SK-N-SH (cell line): ENCODE data around the gene RPAP2. TPM values are rescaled to one million over a fixed set of nuclear protein-coding genes. Genes with fewer than 3 reads are reported as not detected.

Experiments used
- CTCF ChIA-PET: fragments of 300-600, 350-600 bp; formaldehyde crosslinking; extraction: SDS; loops from one replicate; lab custom pipeline; 2021; lab: Yijun Ruan, JAX
- POLR2A ChIA-PET: fragments of 350-600 bp; sonication (Branson Sonifier 250); formaldehyde crosslinking; extraction: SDS; loops from one replicate; lab custom pipeline; 2020; ENCODE audit warnings: antibody characterized with exemption, inconsistent platforms; lab: Yijun Ruan, JAX
- DNase-seq: peaks from one replicate; pipeline ENCODE4 v3.0.0; 2012
- H2AFZ ChIP-seq: fragments of 200-600 bp; sonication (generic); 2 replicates; pipeline ENCODE4 v1.8.1; 2016; ENCODE audit warnings: antibody characterized with exemption, mild to moderate bottlenecking, low read depth
- H3F3A ChIP-seq: fragments of 200-600 bp; sonication (generic); replicated peaks from 2 replicates; pipeline ENCODE3; 2016; ENCODE audit warnings: antibody characterized with exemption, mild to moderate bottlenecking; ENCODE audit not compliant: insufficient read depth
- H3K27ac ChIP-seq, 2 experiments: fragments of 200-500 bp in 1 of 2; fragments of 200-600 bp in 1 of 2; sonication (Bioruptor generic) in 1 of 2; sonication (generic), shearing (Covaris generic) in 1 of 2; 2 replicates each; pipeline versions ENCODE4 v1.5.1 to v1.6.1; 2014 to 2016; ENCODE audit warnings: low read depth in 2 of 2, inconsistent platforms in 1 of 2, low read length in 1 of 2, mild to moderate bottlenecking in 1 of 2, mixed read lengths in 1 of 2
- H3K27me3 ChIP-seq: fragments of 200-600 bp; sonication (generic), shearing (Covaris generic); 2 replicates; pipeline ENCODE4 v1.6.1; 2016; ENCODE audit warnings: mixed run types; ENCODE audit not compliant: insufficient read depth
- H3K36me3 ChIP-seq, 2 experiments: fragments of 200-500 bp in 1 of 2; fragments of 200-600 bp in 1 of 2; sonication (Bioruptor generic) in 1 of 2; sonication (generic) in 1 of 2; replicated peaks in 1 of 2; 2 replicates each; pipeline versions ENCODE3 to v1.5.1; 2014 to 2016; ENCODE audit warnings: low read length in 1 of 2, mild to moderate bottlenecking in 1 of 2; ENCODE audit not compliant: insufficient read depth in 2 of 2, control insufficient read depth in 1 of 2
- H3K4me1 ChIP-seq, 2 experiments: fragments of 200-500 bp in 1 of 2; fragments of 200-600 bp in 1 of 2; sonication (Bioruptor generic) in 1 of 2; sonication (generic), shearing (Covaris generic) in 1 of 2; 2 replicates each; pipeline versions ENCODE4 v1.5.1 to v1.6.1; 2014 to 2016; ENCODE audit warnings: low read depth in 1 of 2, low read length in 1 of 2, mixed run types in 1 of 2; ENCODE audit not compliant: insufficient read depth in 2 of 2, control insufficient read depth in 1 of 2
- H3K4me2 ChIP-seq: fragments of 200-600 bp; sonication (generic), shearing (Covaris generic); 2 replicates; pipeline ENCODE4 v1.6.1; 2017; ENCODE audit warnings: mixed run types
- H3K4me3 ChIP-seq, 2 experiments: fragments of 200-500 bp in 1 of 2; fragments of 200-600 bp in 1 of 2; sonication (Bioruptor generic) in 1 of 2; sonication (generic), shearing (Covaris generic) in 1 of 2; 2 replicates each; pipeline versions ENCODE4 v1.5.1 to v1.8.1; 2014 to 2016; ENCODE audit warnings: low read depth in 2 of 2, inconsistent platforms in 1 of 2, low read length in 1 of 2, mild to moderate bottlenecking in 1 of 2, mixed read lengths in 1 of 2, moderate library complexity in 1 of 2
- H3K79me2 ChIP-seq: fragments of 200-600 bp; sonication (generic); 2 replicates; pipeline ENCODE4 v1.8.1; 2017; ENCODE audit warnings: mild to moderate bottlenecking; ENCODE audit not compliant: insufficient read depth
- H3K9ac ChIP-seq: fragments of 200-600 bp; sonication (generic); 2 replicates; pipeline ENCODE4 v1.6.1; 2017; ENCODE audit warnings: mixed run types
- H3K9me2 ChIP-seq: fragments of 200-600 bp; sonication (generic); 2 replicates; pipeline ENCODE4 v1.6.1; 2017; ENCODE audit warnings: mixed run types
- H3K9me3 ChIP-seq: fragments of 200-600 bp; sonication (generic); 2 replicates; pipeline ENCODE4 v1.6.1; 2017; ENCODE audit warnings: mixed run types, mild to moderate bottlenecking, moderate library complexity
- H4K20me1 ChIP-seq: fragments of 200-600 bp; sonication (generic); 2 replicates; pipeline ENCODE4 v1.6.1; 2017; ENCODE audit warnings: mild to moderate bottlenecking, mixed run types; ENCODE audit not compliant: insufficient read depth
- CHD2 ChIP-seq: fragments of 150-350 bp; IDR thresholded peaks from 2 replicates; pipeline ENCODE4 v1.6.1; 2018; ENCODE audit warnings: low read length; ENCODE audit not compliant: partially characterized antibody
- ELF1 ChIP-seq: IDR thresholded peaks from 2 replicates; pipeline ENCODE4 v1.4.0; 2012
- EP300 ChIP-seq, 2 experiments: IDR thresholded peaks; 2 replicates each; pipeline versions ENCODE4 v1.4.0 to v1.6.1; 2012; ENCODE audit warnings: borderline replicate concordance in 1 of 2, low read depth in 1 of 2, low read length in 1 of 2
- EZH2phosphoT487 ChIP-seq: fragments of 200-600 bp; sonication (generic); IDR thresholded peaks from 2 replicates; pipeline ENCODE4 v1.6.1; 2017; ENCODE audit warnings: low read depth, mixed run types, mild to moderate bottlenecking, antibody characterized with exemption, moderate library complexity, borderline replicate concordance
- FOSL2 ChIP-seq: IDR thresholded peaks from 2 replicates; pipeline ENCODE4 v1.4.0; 2012; ENCODE audit warnings: low read depth, mild to moderate bottlenecking, moderate library complexity, borderline replicate concordance
- FOXJ3 ChIP-seq: sonication (generic); formaldehyde crosslinking; IDR thresholded peaks from 2 replicates; pipeline ENCODE4 v1.5.1; 2020; ENCODE audit warnings: mild to moderate bottlenecking, missing genetic modification reagents
- FOXM1 ChIP-seq: IDR thresholded peaks from 2 replicates; pipeline ENCODE4 v1.4.0; 2012; ENCODE audit warnings: low read depth, mild to moderate bottlenecking
- GATA2 ChIP-seq: sonication (generic); formaldehyde crosslinking; IDR thresholded peaks from 2 replicates; pipeline ENCODE4 v1.5.0; 2020; ENCODE audit warnings: mild to moderate bottlenecking, missing genetic modification reagents
- MEF2A ChIP-seq: IDR thresholded peaks from 2 replicates; pipeline ENCODE4 v1.4.0; 2012; ENCODE audit warnings: low read depth, borderline replicate concordance
- NFIC ChIP-seq: IDR thresholded peaks from 2 replicates; pipeline ENCODE4 v1.4.0; 2012; ENCODE audit warnings: borderline replicate concordance
- NRF1 ChIP-seq: IDR thresholded peaks from 2 replicates; pipeline ENCODE4 v1.6.1; 2012; ENCODE audit warnings: low read depth, mild to moderate bottlenecking, low read length
- RAD21 ChIP-seq: IDR thresholded peaks from 2 replicates; pipeline ENCODE4 v1.6.1; 2012; ENCODE audit warnings: mild to moderate bottlenecking, low read length
- RCOR1 ChIP-seq: fragments of 150-350 bp; IDR thresholded peaks from 2 replicates; pipeline ENCODE4 v1.6.1; 2017; ENCODE audit warnings: antibody characterized with exemption, low read length
- RFX5 ChIP-seq: IDR thresholded peaks from 2 replicates; pipeline ENCODE4 v1.6.1; 2012; ENCODE audit warnings: mild to moderate bottlenecking, improper control_type of control experiment, low read length
- RXRA ChIP-seq: IDR thresholded peaks from 2 replicates; pipeline ENCODE4 v1.4.0; 2012; ENCODE audit warnings: low read depth, mild to moderate bottlenecking, borderline replicate concordance
- SIN3A ChIP-seq: IDR thresholded peaks from 2 replicates; pipeline ENCODE4 v1.6.1; 2012; ENCODE audit warnings: low read depth, mild to moderate bottlenecking, low read length, moderate library complexity, borderline replicate concordance
- SMC3 ChIP-seq: IDR thresholded peaks from 2 replicates; pipeline ENCODE4 v1.6.1; 2012; ENCODE audit warnings: low read depth, low read length, improper control_type of control experiment
- TAF1 ChIP-seq: IDR thresholded peaks from 2 replicates; pipeline ENCODE4 v1.6.1; 2012; ENCODE audit warnings: low read depth, mild to moderate bottlenecking, low read length, moderate library complexity, borderline replicate concordance
- WGBS: methylation state at CpG from one replicate; pipeline ENCODE4 v1.1.6; 2017; ENCODE audit warnings: low lambda C conversion rate; 5-methylcytosine and 5-hydroxymethylcytosine counted together
- polyA plus RNA-seq, 3 experiments: library from polyadenylated mRNA; depleted of rRNA; stranded (reverse); fragments of >200 nt; gene quantifications; 2 replicates each; pipeline ENCODE4 v1.2.3, GENCODE V29; 2012
- TF ChIP-seq, protein P1 (sequence below): IDR thresholded peaks from 2 replicates; pipeline ENCODE4 v1.4.0; 2012; ENCODE audit warnings: low read depth, borderline replicate concordance
- TF ChIP-seq, protein P2 (sequence below): fragments of 150-350 bp; IDR thresholded peaks from 2 replicates; pipeline ENCODE4 v1.6.1; 2016; ENCODE audit warnings: mild to moderate bottlenecking, low read depth, low read length
- TF ChIP-seq, protein P3 (sequence below): IDR thresholded peaks from 2 replicates; pipeline ENCODE4; 2012
- TF ChIP-seq, protein P4 (sequence below): IDR thresholded peaks from 2 replicates; pipeline ENCODE4 v1.4.0; 2012; ENCODE audit warnings: low read depth, borderline replicate concordance

RPAP2 gene
- polyA plus RNA-seq, 1 of the 3 experiments (the other 2 are of a cell fraction): 3.4 TPM

DNA sequence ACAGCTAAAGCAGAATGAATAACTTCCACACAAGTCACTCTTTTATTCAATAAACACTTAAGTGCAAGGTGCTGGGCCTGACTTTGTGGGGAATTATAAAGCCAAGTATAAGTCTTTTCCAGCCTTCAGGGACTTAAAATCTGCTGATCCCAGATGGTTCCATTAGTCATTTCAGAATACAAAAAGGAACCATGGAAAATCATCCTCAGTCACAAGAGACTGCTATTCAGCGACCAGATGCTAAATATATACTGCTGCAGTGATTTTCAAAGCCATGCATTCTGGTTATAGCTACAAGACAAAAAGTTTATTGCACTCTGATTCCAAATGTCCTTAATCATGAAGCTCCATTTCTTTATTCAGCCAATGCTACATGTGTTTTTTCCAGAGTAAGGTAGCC is 25.8 kb upstream of the RPAP2 start:
- POLR2A ChIA-PET: no interaction called here
- H3K4me3 ChIP-seq: no peak overlapping the region
- DNase-seq: no peak
- no peaks in the 10 kb centered on the region for H4K20me1 ChIP-seq
- TF ChIP-seq SMC3 (no peak), GATA2 (CRISPR knock-in tag) (no peak), EZH2phosphoT487 (no peak), RAD21 (no peak), NRF1 (no peak), EP300 (IDR thresholded peaks at IDR 0.05; ENCODE audit: borderline replicate concordance in 1 of 2, low read depth in 1 of 2, low read length in 1 of 2) (no peak), RCOR1 (no peak), FOXM1 (no peak), MEF2A (no peak), NFIC (no peak), CHD2 (no peak)
- H3K4me2 ChIP-seq: no peak overlapping the region
- no peak overlapping the region for H2AFZ ChIP-seq
- WGBS: 92% methylated on average over 1 of the region's 1 CpG
- no peaks in the 10 kb centered on the region for H3K9me3 ChIP-seq
- H3K9ac ChIP-seq: no peak overlapping the region
- peaks cover 29 to 34% of the 10 kb centered on the region in 2 experiments for H3K36me3 ChIP-seq
- no peaks in the 10 kb centered on the region for H3K79me2 ChIP-seq
- H3K27me3 ChIP-seq: no peaks in the 10 kb centered on the region
- no peak overlapping the region for H3K27ac ChIP-seq
- CTCF ChIA-PET: interaction anchor here (0.6 to 1.9 kb wide), 4 partner anchors 13 to 276 kb away, joined by 3 to 5 read pairs (median 4); no protein-coding TSS in a partner anchor
- H3K9me2 ChIP-seq: no peaks in the 10 kb centered on the region
- H3K4me1 ChIP-seq: no peaks in the 10 kb centered on the region
- H3F3A ChIP-seq: no peaks in the 10 kb centered on the region

DNA sequence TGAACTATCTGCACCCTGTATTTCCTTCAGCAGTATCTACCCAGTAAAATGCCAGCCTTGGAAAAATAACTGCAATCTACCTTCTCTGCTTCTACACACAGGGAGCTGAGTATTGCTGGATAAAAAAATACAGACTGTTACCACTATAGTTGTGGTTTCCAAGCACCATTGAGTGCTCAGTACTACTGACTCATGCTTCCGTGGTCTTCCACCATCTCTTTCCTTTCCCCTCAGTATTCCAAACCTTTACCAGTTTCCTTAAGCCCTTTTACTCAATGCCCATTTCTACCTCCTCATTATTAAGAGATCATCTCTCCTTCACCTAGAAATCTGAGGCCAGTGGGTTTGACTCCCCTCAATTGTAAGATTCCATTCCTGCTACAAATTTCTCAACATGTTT is 23.9 kb upstream of the RPAP2 start:
- no peak for DNase-seq
- Histone ChIP-seq H3K9me2 (no peaks in the 10 kb centered on the region), H3K27ac (no peak overlapping the region), H3F3A (no peaks in the 10 kb centered on the region), H3K79me2 (no peaks in the 10 kb centered on the region), H4K20me1 (no peaks in the 10 kb centered on the region), H3K36me3 (peaks cover 25 to 31% of the 10 kb centered on the region in 2 experiments), H3K4me1 (no peaks in the 10 kb centered on the region), H2AFZ (no peak overlapping the region), H3K9ac (no peak overlapping the region), H3K9me3 (no peaks in the 10 kb centered on the region), H3K27me3 (no peaks in the 10 kb centered on the region), H3K4me2 (no peak overlapping the region), H3K4me3 (no peak overlapping the region)
- WGBS: 92% methylated on average over 1 of the region's 1 CpG
- CTCF ChIA-PET: interaction anchor here (1.2 to 1.4 kb wide), 2 partner anchors 16 to 277 kb away, joined by 4 to 5 read pairs; no protein-coding TSS in a partner anchor
- POLR2A ChIA-PET: no interaction called here
- no peak for TF ChIP-seq ELF1
- no peak for TF ChIP-seq RFX5
- TF ChIP-seq, protein P1, sequence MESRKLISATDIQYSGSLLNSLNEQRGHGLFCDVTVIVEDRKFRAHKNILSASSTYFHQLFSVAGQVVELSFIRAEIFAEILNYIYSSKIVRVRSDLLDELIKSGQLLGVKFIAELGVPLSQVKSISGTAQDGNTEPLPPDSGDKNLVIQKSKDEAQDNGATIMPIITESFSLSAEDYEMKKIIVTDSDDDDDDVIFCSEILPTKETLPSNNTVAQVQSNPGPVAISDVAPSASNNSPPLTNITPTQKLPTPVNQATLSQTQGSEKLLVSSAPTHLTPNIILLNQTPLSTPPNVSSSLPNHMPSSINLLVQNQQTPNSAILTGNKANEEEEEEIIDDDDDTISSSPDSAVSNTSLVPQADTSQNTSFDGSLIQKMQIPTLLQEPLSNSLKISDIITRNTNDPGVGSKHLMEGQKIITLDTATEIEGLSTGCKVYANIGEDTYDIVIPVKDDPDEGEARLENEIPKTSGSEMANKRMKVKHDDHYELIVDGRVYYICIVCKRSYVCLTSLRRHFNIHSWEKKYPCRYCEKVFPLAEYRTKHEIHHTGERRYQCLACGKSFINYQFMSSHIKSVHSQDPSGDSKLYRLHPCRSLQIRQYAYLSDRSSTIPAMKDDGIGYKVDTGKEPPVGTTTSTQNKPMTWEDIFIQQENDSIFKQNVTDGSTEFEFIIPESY: no peak
- no peak for TF ChIP-seq RCOR1
- TF ChIP-seq, protein P2, sequence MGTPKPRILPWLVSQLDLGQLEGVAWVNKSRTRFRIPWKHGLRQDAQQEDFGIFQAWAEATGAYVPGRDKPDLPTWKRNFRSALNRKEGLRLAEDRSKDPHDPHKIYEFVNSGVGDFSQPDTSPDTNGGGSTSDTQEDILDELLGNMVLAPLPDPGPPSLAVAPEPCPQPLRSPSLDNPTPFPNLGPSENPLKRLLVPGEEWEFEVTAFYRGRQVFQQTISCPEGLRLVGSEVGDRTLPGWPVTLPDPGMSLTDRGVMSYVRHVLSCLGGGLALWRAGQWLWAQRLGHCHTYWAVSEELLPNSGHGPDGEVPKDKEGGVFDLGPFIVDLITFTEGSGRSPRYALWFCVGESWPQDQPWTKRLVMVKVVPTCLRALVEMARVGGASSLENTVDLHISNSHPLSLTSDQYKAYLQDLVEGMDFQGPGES: no peak
- no peak for TF ChIP-seq SMC3
- no peak for TF ChIP-seq SIN3A
- no peak for TF ChIP-seq TAF1
- no peak for TF ChIP-seq FOXJ3 (CRISPR knock-in tag)
- TF ChIP-seq EZH2phosphoT487: no peak
- no peak for TF ChIP-seq FOSL2
- TF ChIP-seq, protein P3, sequence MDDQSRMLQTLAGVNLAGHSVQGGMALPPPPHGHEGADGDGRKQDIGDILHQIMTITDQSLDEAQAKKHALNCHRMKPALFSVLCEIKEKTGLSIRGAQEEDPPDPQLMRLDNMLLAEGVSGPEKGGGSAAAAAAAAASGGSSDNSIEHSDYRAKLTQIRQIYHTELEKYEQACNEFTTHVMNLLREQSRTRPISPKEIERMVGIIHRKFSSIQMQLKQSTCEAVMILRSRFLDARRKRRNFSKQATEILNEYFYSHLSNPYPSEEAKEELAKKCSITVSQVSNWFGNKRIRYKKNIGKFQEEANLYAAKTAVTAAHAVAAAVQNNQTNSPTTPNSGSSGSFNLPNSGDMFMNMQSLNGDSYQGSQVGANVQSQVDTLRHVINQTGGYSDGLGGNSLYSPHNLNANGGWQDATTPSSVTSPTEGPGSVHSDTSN: no peak
- no peak for TF ChIP-seq RXRA
- TF ChIP-seq, protein P4, sequence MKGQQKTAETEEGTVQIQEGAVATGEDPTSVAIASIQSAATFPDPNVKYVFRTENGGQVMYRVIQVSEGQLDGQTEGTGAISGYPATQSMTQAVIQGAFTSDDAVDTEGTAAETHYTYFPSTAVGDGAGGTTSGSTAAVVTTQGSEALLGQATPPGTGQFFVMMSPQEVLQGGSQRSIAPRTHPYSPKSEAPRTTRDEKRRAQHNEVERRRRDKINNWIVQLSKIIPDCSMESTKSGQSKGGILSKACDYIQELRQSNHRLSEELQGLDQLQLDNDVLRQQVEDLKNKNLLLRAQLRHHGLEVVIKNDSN: no peak
- no peak for TF ChIP-seq MEF2A
